Endothelial cell of umbilical vein (primary cell): Measurements from ENCODE around the gene UBTD2. TPM values are rescaled to one million over a fixed set of nuclear protein-coding genes. Genes with fewer than 3 reads are reported as not detected.

Source experiments
- BruUV-seq: library from RNA; stranded (reverse); fragments of 400-500 nt; replicated peaks from 2 replicates; lab custom pipeline; 2021; lab: Mats Ljungman, UMichigan
- CTCF ChIA-PET: fragments of 300-600, 350-600 bp; sonication (Branson Sonifier 250); formaldehyde crosslinking; loops from one replicate; lab custom pipeline; 2021; ENCODE audit warnings: antibody characterized with exemption, inconsistent platforms; lab: Charles Lee
- POLR2A ChIA-PET: fragments of 300-600, 350-600 bp; sonication (Branson Sonifier 250); formaldehyde crosslinking; loops from one replicate; lab custom pipeline; 2021; ENCODE audit warnings: antibody characterized with exemption, inconsistent platforms; lab: Charles Lee
- DNase-seq: peaks from one replicate; pipeline ENCODE4 v3.0.0-alpha.2; 2011; ENCODE audit warnings: low read depth, low spot score
- FAIRE-seq: peaks from 2 replicates; lab custom pipeline; 2011; peaks lifted over from hg19 to GRCh38; lab: Jason Lieb, UNC
- H2AFZ ChIP-seq: 2 replicates; pipeline ENCODE4 v1.6.0; 2012; ENCODE audit warnings: low read depth, low read length, control low read depth, inconsistent platforms
- H3K27ac ChIP-seq: 2 replicates; pipeline ENCODE4 v1.5.1; 2011; ENCODE audit warnings: low read depth, mild to moderate bottlenecking, control low read depth, low read length, moderate library complexity; ENCODE audit not compliant: insufficient read depth
- H3K27me3 ChIP-seq, 2 experiments: 2 replicates each; pipeline versions ENCODE4 v1.6.0 to v1.6.1; 2011; ENCODE audit warnings: low read length in 2 of 2, mixed read lengths in 1 of 2; ENCODE audit not compliant: control insufficient read depth in 2 of 2, insufficient read depth in 2 of 2
- H3K36me3 ChIP-seq, 2 experiments: 2 replicates in 1 of 2; 3 replicates in 1 of 2; pipeline ENCODE4 v1.5.1; 2011; ENCODE audit warnings: low read length in 2 of 2, mild to moderate bottlenecking in 1 of 2, moderate library complexity in 1 of 2; ENCODE audit not compliant: control insufficient read depth in 2 of 2, insufficient read depth in 2 of 2; ENCODE audit errors: extremely low read depth in 1 of 2
- H3K4me1 ChIP-seq: 3 replicates; pipeline ENCODE4 v1.5.1; 2011; ENCODE audit warnings: mild to moderate bottlenecking, low read length; ENCODE audit not compliant: control insufficient read depth, insufficient read depth; ENCODE audit errors: extremely low read depth
- H3K4me2 ChIP-seq: 2 replicates; pipeline ENCODE4 v1.6.1; 2011; ENCODE audit warnings: low read length, control low read depth, mixed read lengths; ENCODE audit not compliant: insufficient read depth
- H3K4me3 ChIP-seq, 3 experiments: fragments of 200-600 bp in 1 of 3; sonication (generic), shearing (Covaris generic) in 1 of 3; replicated peaks in 1 of 3; 2 replicates each; pipeline ENCODE4 v1.5.1; 2011 to 2016; ENCODE audit warnings: control low read depth in 3 of 3, low read length in 3 of 3, mild to moderate bottlenecking in 2 of 3, inconsistent platforms in 1 of 3, low read depth in 1 of 3, moderate library complexity in 1 of 3; ENCODE audit not compliant: insufficient read depth in 1 of 3
- H3K79me2 ChIP-seq: 2 replicates; pipeline ENCODE4 v1.6.0; 2012; ENCODE audit warnings: low read length, inconsistent platforms; ENCODE audit not compliant: control insufficient read depth, insufficient read depth
- H3K9ac ChIP-seq: replicated peaks from 2 replicates; pipeline ENCODE3; 2011; ENCODE audit warnings: low read length, control low read depth; ENCODE audit not compliant: insufficient read depth; ENCODE audit errors: extremely low read depth
- H3K9me1 ChIP-seq: replicated peaks from 3 replicates; pipeline ENCODE4 v1.6.0; 2011; ENCODE audit warnings: mild to moderate bottlenecking, low read length; ENCODE audit not compliant: control insufficient read depth, insufficient read depth; ENCODE audit errors: extremely low read depth
- H3K9me3 ChIP-seq: replicated peaks from 2 replicates; pipeline ENCODE4 v1.5.1; 2012; ENCODE audit warnings: low read length, inconsistent platforms; ENCODE audit not compliant: control insufficient read depth, insufficient read depth
- H4K20me1 ChIP-seq: replicated peaks from 2 replicates; pipeline ENCODE3; 2011; ENCODE audit warnings: mild to moderate bottlenecking, low read length; ENCODE audit not compliant: control insufficient read depth, insufficient read depth; ENCODE audit errors: extremely low read depth
- EZH2 ChIP-seq: IDR thresholded peaks from 2 replicates; pipeline ENCODE4 v1.6.1; 2012; ENCODE audit warnings: borderline replicate concordance, low read depth, mild to moderate bottlenecking, moderate library complexity, low read length, inconsistent platforms; ENCODE audit not compliant: severe bottlenecking
- FOS ChIP-seq: IDR thresholded peaks from 2 replicates; pipeline ENCODE4 v1.6.1; 2011; ENCODE audit warnings: mild to moderate bottlenecking, low read length, moderate library complexity, borderline replicate concordance; ENCODE audit not compliant: insufficient read depth
- GATA2 ChIP-seq: IDR thresholded peaks from 2 replicates; pipeline ENCODE4 v1.7.0; 2011; ENCODE audit warnings: low read depth, mild to moderate bottlenecking, moderate library complexity, mixed read lengths, low read length; ENCODE audit not compliant: insufficient read length, insufficient read depth
- JUN ChIP-seq: IDR thresholded peaks from 2 replicates; pipeline ENCODE4 v1.6.1; 2011; ENCODE audit warnings: borderline replicate concordance, low read depth; ENCODE audit not compliant: insufficient read length, insufficient read depth
- MYC ChIP-seq: IDR thresholded peaks from one replicate; pipeline ENCODE4 v1.6.1; 2011; ENCODE audit warnings: mild to moderate bottlenecking, low read depth, low read length
- POLR2A ChIP-seq: IDR thresholded peaks from 2 replicates; pipeline ENCODE4 v1.6.1; 2012; ENCODE audit warnings: low read depth, mild to moderate bottlenecking, control low read depth, low read length
- POLR2AphosphoS5 ChIP-seq: IDR thresholded peaks from 2 replicates; pipeline ENCODE4 v1.6.1; 2012; ENCODE audit warnings: low read depth, mild to moderate bottlenecking, control low read depth, low read length, moderate library complexity; ENCODE audit not compliant: insufficient read depth
- dilution Hi-C: fragments of 300-500 bp; cut with MboI; formaldehyde crosslinking; loops from one replicate; pipeline ENCODE4 v1.15.0; 2019; ENCODE audit warnings: low sequenced_read_pairs; ENCODE audit not compliant: extremely low pct_ligation_motif_present
- intact Hi-C: fragments of 100-400 bp; cut with micrococcal nuclease; formaldehyde crosslinking; loops from one replicate; pipeline ENCODE4 v1.10.0; 2022
- polyA plus RNA-seq, 4 experiments: library from polyadenylated mRNA; depleted of rRNA in 3 of 4; stranded (reverse) in 3 of 4; unstranded in 1 of 4; fragments of >200 nt; gene quantifications; 2 replicates each; pipeline versions ENCODE4 v1.2.1 to v1.2.3, GENCODE V29; 2011 to 2012; ENCODE audit warnings: missing spikeins in 1 of 4
- total RNA-seq: library from RNA; stranded (reverse); gene quantifications from 2 replicates; pipeline ENCODE4 v1.2.3, GENCODE V29; 2021
- TF ChIP-seq, protein P1 (sequence below): IDR thresholded peaks from 2 replicates; pipeline ENCODE4 v1.6.1; 2011; ENCODE audit not compliant: insufficient read depth, insufficient read length
- TF ChIP-seq, protein P2 (sequence below), 2 donors: IDR thresholded peaks; 1 replicate in 1 of 2; 2 replicates in 1 of 2; pipeline ENCODE4 v1.5.1; 2011; ENCODE audit warnings: low read length in 2 of 2, mild to moderate bottlenecking in 2 of 2, moderate library complexity in 2 of 2, control low read depth in 1 of 2, inconsistent platforms in 1 of 2, low read depth in 1 of 2; ENCODE audit not compliant: insufficient read depth in 1 of 2; ENCODE audit errors: extremely low read depth in 1 of 2

Gene UBTD2
- total and polyA plus RNA-seq, 2 donors (not counting 3 experiments of a cell fraction or from before 2014, with no cell fraction given): 10.1 to 22.6 TPM

DNA sequence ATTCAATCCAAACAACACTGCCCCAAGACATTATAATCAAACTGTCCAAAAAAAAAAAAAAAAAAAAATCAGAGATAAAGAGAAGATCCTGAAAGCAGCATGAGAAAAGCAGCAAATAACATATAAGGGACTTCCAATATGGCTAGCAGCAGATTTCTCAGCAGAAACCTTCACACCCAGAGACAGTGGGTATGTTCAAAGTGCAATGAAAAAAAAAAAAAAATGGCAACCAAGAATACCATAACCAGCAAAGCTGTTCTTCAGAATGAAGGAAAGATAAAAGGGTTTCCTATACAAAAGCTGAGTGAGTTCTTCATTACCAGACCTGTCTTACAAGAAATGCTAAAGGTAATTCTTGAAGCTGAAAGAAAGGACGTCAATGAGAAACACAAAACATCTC lies 32.1 kb downstream of the UBTD2 start:
- POLR2A ChIA-PET: no interaction called here
- no peak overlapping the region for H3K9ac ChIP-seq
- CTCF ChIA-PET: interaction anchor here (0.7 to 1.1 kb wide), 3 partner anchors 10 to 642 kb away, joined by 3 read pairs; no protein-coding TSS in a partner anchor
- intact Hi-C loops (no loop called here), dilution Hi-C loops (no loop called here)
- H3K36me3 ChIP-seq: peaks cover 0 to 12% of the 10 kb centered on the region in 2 experiments
- TF ChIP-seq, protein P1, sequence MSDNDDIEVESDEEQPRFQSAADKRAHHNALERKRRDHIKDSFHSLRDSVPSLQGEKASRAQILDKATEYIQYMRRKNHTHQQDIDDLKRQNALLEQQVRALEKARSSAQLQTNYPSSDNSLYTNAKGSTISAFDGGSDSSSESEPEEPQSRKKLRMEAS: no peak
- TF ChIP-seq FOS (no peak), JUN (no peak), MYC (no peak), POLR2A (no peak), EZH2 (no peak), GATA2 (no peak), POLR2AphosphoS5 (no peak)
- TF ChIP-seq, protein P2, sequence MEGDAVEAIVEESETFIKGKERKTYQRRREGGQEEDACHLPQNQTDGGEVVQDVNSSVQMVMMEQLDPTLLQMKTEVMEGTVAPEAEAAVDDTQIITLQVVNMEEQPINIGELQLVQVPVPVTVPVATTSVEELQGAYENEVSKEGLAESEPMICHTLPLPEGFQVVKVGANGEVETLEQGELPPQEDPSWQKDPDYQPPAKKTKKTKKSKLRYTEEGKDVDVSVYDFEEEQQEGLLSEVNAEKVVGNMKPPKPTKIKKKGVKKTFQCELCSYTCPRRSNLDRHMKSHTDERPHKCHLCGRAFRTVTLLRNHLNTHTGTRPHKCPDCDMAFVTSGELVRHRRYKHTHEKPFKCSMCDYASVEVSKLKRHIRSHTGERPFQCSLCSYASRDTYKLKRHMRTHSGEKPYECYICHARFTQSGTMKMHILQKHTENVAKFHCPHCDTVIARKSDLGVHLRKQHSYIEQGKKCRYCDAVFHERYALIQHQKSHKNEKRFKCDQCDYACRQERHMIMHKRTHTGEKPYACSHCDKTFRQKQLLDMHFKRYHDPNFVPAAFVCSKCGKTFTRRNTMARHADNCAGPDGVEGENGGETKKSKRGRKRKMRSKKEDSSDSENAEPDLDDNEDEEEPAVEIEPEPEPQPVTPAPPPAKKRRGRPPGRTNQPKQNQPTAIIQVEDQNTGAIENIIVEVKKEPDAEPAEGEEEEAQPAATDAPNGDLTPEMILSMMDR (IDR thresholded peaks at IDR 0.05; ENCODE audit: extremely low read depth in 1 of 2, insufficient read depth in 1 of 2, low read depth in 1 of 2, low read length in 2 of 2): no peak
- FAIRE-seq (no peak), DNase-seq (no peak)
- BruUV-seq: no TSS peak
- peaks cover 18% of the 10 kb centered on the region for H3K79me2 ChIP-seq
- no peaks in the 10 kb centered on the region for H3K9me3 ChIP-seq
- H3K4me2 ChIP-seq: no peak overlapping the region
- H3K4me1 ChIP-seq: no peaks in the 10 kb centered on the region
- no peaks in the 10 kb centered on the region for H3K9me1 ChIP-seq
- no peak overlapping the region for H3K27ac ChIP-seq
- no peaks in the 10 kb centered on the region for H4K20me1 ChIP-seq
- H2AFZ ChIP-seq: no peak overlapping the region
- no peak overlapping the region for H3K4me3 ChIP-seq
- no peaks in the 10 kb centered on the region for H3K27me3 ChIP-seq
